GM12892 (cell line): ENCODE data around the gene POU6F2.

Experiments used
- DNase-seq: peaks from one replicate; pipeline ENCODE4 v3.0.0; 2011; ENCODE audit not compliant: insufficient read length
- FAIRE-seq: peaks from 2 replicates; lab custom pipeline; 2011; peaks lifted over from hg19 to GRCh38; lab: Jason Lieb, UNC
- POLR2A ChIP-seq: IDR thresholded peaks from 2 replicates; pipeline ENCODE4 v1.6.1; 2011; ENCODE audit warnings: low read depth, low read length, control low read depth
- POLR2AphosphoS5 ChIP-seq: IDR thresholded peaks from 2 replicates; pipeline ENCODE4 v1.6.1; 2011; ENCODE audit warnings: low read depth, low read length, control low read depth
- TAF1 ChIP-seq: IDR thresholded peaks from 2 replicates; pipeline ENCODE4 v1.6.1; 2011; ENCODE audit warnings: low read depth, mild to moderate bottlenecking, control low read depth, low read length, borderline replicate concordance

POU6F2 gene

GRCh38 chr7:39507866-39508551, 530.3 kb downstream of the POU6F2 start:
- DNase-seq, result no peak
- TF ChIP-seq TAF1 (no peak), POLR2AphosphoS5 (no peak), POLR2A (no peak)
- peak; percentile 64 for FAIRE-seq

- no peak for TF ChIP-seq POLR2AphosphoS5
- no peak for TF ChIP-seq POLR2A
- no peak for TF ChIP-seq TAF1
- DNase-seq (no peak), FAIRE-seq (no peak)
Measured at GRCh38 chr7:39509436-39509835, 531.7 kb downstream of the POU6F2 start.

DNA sequence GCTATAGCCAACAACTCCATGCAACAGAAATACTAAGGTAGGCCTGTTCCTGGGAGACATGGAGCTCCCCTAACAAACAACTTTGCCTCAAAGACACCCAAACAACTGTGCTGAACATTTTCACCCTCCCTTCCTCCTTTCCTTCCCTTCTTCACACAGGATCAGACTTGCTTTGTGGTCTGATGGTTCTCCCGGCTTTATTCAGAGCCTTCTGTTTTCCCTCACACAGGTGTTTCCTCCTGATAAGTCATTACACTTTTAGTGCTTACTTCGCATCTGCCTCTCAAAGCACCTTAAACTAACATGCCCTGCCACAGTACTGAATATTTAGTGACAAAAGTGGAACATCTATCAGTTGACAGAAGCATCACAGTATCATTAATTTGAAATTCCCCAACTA, 532.2 kb downstream of the POU6F2 start:
- FAIRE-seq (no peak), DNase-seq (no peak)
- TF ChIP-seq POLR2AphosphoS5, result no peak
- no peak for TF ChIP-seq POLR2A
- TF ChIP-seq TAF1, result no peak

DNA sequence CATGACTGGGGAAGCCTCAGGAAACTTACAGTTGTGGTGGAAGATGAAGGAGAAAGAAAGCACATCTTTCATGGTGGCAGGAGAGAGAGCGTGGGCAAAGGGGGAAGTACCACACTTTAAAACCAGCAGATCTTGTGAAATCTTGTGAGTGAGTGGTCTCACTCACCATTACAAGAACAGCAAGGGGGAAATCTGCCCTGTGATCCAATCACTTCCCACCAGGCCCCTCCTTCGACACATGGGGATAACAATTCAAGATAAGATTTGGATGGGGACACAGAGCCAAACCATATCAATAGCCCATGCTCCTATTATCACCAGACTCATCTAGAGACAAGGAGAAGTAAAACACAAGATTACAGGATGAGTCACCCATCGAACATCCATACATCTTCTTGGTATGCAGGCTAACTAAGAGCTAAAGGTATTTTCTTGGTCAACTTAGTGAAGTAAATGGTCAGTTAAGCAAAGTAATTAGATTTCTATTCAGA, 533.2 kb downstream of the POU6F2 start:
- no peak for DNase-seq
- TF ChIP-seq TAF1, result no peak
- TF ChIP-seq POLR2AphosphoS5, result no peak
- no peak for TF ChIP-seq POLR2A
- no peak for FAIRE-seq

DNA sequence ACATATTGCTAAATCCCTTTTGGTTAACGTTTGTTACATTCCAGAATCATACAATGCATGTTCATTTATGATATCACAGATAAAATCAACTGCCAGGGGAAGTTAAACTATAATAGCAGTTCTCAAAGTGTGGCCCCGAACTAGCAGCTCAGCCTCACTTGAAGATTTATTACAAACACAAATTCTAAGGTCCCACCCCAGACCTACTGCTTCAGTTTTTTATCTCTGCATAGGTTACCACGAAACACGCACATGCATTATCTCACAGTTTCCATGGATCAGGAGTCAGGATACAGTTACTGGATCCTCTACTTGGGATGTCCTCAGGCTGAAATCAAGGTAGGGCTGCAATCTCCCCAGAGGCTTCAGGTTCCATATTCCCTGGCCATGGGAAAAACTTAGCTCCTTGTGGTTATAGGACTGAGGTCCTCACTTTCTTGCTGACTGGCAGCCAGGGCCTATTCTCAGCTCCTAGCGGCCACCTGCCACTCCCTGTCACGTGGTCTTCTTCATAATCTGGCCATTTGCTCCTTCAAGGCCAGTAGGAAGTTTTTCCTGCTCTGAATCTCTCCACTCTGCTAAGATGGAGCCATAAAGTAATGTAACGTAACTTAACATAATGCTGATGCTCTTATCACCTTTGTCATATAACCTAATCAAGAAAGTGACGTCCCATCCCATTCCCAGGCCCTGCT, 538.0 kb downstream of the POU6F2 start:
- no peak for DNase-seq
- TF ChIP-seq POLR2A (no peak), TAF1 (no peak), POLR2AphosphoS5 (no peak)
- FAIRE-seq, result no peak

DNA sequence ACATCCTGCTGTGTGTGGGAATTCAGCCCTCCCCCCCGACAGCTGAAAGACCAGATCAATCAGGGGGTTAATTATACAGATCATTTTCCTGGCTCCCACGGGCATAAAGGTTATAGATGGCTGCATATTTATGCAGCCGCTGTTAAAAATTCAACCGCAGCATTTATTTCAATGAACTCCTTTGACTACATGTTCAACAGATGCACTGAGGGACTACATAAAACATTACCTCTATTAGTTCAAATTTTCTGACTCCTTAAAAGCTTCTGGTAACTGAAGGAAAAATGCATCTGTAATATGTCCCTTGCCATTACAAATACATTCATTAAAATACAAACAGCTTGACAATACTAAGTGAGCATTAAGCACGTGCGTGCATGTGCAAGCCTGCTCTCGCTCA, 538.8 kb downstream of the POU6F2 start:
- DNase-seq (no peak), FAIRE-seq (no peak)
- TF ChIP-seq POLR2A (no peak), POLR2AphosphoS5 (no peak)

- no peak for TF ChIP-seq POLR2AphosphoS5
- TF ChIP-seq POLR2A, result no peak
- TF ChIP-seq TAF1, result no peak
- DNase-seq (no peak), FAIRE-seq (no peak)
Measured at GRCh38 chr7:39517240-39517639, 539.5 kb downstream of the POU6F2 start.
